HG02884 (cell line): ENCODE results near the gene NAT9.

Experiments
- ATAC-seq: cut with Tn5 transposase; IDR thresholded peaks from one replicate; pipeline ENCODE4 v1.9.1; 2021; ENCODE audit warnings: mild to moderate bottlenecking, moderate library complexity; ENCODE audit not compliant: unreplicated experiment

Gene NAT9

GRCh38 chr17:74806334-74806733 lies 30.2 kb upstream of the NAT9 start:
- ATAC-seq, result no peak

- ATAC-seq, result no peak
These were observed 29.4 kb upstream of the NAT9 start for GRCh38 chr17:74805591-74805991.

- no peak for ATAC-seq
These were observed 28.5 kb upstream of the NAT9 start for GRCh38 chr17:74804683-74805082.

- no peak for ATAC-seq
These were observed 27.8 kb upstream of the NAT9 start for GRCh38 chr17:74803971-74804370.

GRCh38 chr17:74803388-74803930 lies 27.3 kb upstream of the NAT9 start:
- no peak for ATAC-seq

- ATAC-seq, result no peak
These were observed 25.8 kb upstream of the NAT9 start for GRCh38 chr17:74801896-74802295.

- ATAC-seq, result no peak
These were observed 24.4 kb upstream of the NAT9 start for GRCh38 chr17:74800531-74800930.

GRCh38 chr17:74799097-74799496 lies 23.0 kb upstream of the NAT9 start:
- ATAC-seq, result no peak

- ATAC-seq, result no peak
These were observed 22.1 kb upstream of the NAT9 start for GRCh38 chr17:74798239-74798707.

GRCh38 chr17:74797824-74798223 lies 21.7 kb upstream of the NAT9 start:
- no peak for ATAC-seq

GRCh38 chr17:74796866-74797265 lies 20.7 kb upstream of the NAT9 start:
- ATAC-seq, result no peak

- ATAC-seq, result no peak
These were observed 20.1 kb upstream of the NAT9 start for GRCh38 chr17:74796211-74796610.

- ATAC-seq, result no peak
These were observed 19.3 kb upstream of the NAT9 start for GRCh38 chr17:74795327-74796020.

GRCh38 chr17:74792586-74793105 lies 16.5 kb upstream of the NAT9 start:
- ATAC-seq, result no peak

GRCh38 chr17:74790161-74791058 lies 14.3 kb upstream of the NAT9 start:
- no peak for ATAC-seq

GRCh38 chr17:74786431-74787055 lies 10.4 kb upstream of the NAT9 start:
- no peak for ATAC-seq

GRCh38 chr17:74785981-74786360 lies 9.8 kb upstream of the NAT9 start:
- ATAC-seq, result no peak

GRCh38 chr17:74785096-74785980 lies 9.2 kb upstream of the NAT9 start:
- ATAC-seq, result no peak

GRCh38 chr17:74784125-74784810 lies 8.1 kb upstream of the NAT9 start:
- no peak for ATAC-seq

GRCh38 chr17:74782571-74782970 lies 6.4 kb upstream of the NAT9 start:
- ATAC-seq, result no peak
